Uterus (tissue), 2 donors: ENCODE data around the gene CMTM8.

Experiments used
- POLR2A ChIP-seq, 2 donors: fragments of 450-650 bp; IDR thresholded peaks; one replicate each; pipeline ENCODE4 v1.6.1; 2016; ENCODE audit warnings: antibody characterized with exemption in 2 of 2, mild to moderate bottlenecking in 1 of 2, moderate library complexity in 1 of 2
- TF ChIP-seq, protein P1 (sequence below), 4 experiments: fragments of 200-600 bp in 2 of 4; fragments of 450-650 bp in 2 of 4; sonication (generic) in 2 of 4; IDR thresholded peaks; one replicate each; pipeline ENCODE4 v1.5.1; 2016 to 2019; ENCODE audit warnings: antibody characterized with exemption in 4 of 4, mild to moderate bottlenecking in 2 of 4, moderate library complexity in 1 of 4

DNA sequence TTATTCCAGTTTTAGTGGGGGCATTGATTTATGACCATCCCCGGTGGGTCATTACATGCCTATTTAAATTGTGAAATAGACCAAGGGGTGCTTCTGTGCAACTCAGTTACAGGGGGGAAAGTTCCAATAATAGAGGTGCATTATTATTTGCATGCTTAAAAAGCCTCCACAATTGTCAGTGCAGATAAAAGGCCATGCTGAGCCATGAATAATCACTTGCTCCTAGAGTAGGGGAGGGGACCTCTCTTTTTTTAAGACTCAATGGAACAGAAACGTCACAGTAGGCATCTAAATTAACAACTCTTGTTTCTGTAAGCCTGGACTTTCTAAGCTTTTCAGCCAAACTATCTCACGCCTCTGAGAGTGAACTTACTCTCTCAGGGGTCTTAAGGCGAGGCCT, 86.7 kb downstream of the CMTM8 start:
- no peak for TF ChIP-seq POLR2A (IDR thresholded peaks at IDR 0.05)
- TF ChIP-seq, protein P1, sequence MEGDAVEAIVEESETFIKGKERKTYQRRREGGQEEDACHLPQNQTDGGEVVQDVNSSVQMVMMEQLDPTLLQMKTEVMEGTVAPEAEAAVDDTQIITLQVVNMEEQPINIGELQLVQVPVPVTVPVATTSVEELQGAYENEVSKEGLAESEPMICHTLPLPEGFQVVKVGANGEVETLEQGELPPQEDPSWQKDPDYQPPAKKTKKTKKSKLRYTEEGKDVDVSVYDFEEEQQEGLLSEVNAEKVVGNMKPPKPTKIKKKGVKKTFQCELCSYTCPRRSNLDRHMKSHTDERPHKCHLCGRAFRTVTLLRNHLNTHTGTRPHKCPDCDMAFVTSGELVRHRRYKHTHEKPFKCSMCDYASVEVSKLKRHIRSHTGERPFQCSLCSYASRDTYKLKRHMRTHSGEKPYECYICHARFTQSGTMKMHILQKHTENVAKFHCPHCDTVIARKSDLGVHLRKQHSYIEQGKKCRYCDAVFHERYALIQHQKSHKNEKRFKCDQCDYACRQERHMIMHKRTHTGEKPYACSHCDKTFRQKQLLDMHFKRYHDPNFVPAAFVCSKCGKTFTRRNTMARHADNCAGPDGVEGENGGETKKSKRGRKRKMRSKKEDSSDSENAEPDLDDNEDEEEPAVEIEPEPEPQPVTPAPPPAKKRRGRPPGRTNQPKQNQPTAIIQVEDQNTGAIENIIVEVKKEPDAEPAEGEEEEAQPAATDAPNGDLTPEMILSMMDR (IDR thresholded peaks at IDR 0.05) = no peak
